ENCODE measurements around the gene PATJ.

- TF ChIP-seq POLR2AphosphoS5 (IDR thresholded peaks at IDR 0.05; ENCODE audit: low read depth) (no peak), SPI1 (IDR thresholded peaks at IDR 0.05; ENCODE audit: borderline replicate concordance, low read depth) (no peak)
- TF ChIP-seq, protein P1, sequence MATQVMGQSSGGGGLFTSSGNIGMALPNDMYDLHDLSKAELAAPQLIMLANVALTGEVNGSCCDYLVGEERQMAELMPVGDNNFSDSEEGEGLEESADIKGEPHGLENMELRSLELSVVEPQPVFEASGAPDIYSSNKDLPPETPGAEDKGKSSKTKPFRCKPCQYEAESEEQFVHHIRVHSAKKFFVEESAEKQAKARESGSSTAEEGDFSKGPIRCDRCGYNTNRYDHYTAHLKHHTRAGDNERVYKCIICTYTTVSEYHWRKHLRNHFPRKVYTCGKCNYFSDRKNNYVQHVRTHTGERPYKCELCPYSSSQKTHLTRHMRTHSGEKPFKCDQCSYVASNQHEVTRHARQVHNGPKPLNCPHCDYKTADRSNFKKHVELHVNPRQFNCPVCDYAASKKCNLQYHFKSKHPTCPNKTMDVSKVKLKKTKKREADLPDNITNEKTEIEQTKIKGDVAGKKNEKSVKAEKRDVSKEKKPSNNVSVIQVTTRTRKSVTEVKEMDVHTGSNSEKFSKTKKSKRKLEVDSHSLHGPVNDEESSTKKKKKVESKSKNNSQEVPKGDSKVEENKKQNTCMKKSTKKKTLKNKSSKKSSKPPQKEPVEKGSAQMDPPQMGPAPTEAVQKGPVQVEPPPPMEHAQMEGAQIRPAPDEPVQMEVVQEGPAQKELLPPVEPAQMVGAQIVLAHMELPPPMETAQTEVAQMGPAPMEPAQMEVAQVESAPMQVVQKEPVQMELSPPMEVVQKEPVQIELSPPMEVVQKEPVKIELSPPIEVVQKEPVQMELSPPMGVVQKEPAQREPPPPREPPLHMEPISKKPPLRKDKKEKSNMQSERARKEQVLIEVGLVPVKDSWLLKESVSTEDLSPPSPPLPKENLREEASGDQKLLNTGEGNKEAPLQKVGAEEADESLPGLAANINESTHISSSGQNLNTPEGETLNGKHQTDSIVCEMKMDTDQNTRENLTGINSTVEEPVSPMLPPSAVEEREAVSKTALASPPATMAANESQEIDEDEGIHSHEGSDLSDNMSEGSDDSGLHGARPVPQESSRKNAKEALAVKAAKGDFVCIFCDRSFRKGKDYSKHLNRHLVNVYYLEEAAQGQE (IDR thresholded peaks at IDR 0.05; ENCODE audit: insufficient replicate concordance, low read depth): no peak
These were observed 211.0 kb downstream of the PATJ start for GRCh38 chr1:61953076-61953789.

Data from HL-60 (cell line).